ENCODE measurements around the gene CYP26B1.

Gene CYP26B1

DNA sequence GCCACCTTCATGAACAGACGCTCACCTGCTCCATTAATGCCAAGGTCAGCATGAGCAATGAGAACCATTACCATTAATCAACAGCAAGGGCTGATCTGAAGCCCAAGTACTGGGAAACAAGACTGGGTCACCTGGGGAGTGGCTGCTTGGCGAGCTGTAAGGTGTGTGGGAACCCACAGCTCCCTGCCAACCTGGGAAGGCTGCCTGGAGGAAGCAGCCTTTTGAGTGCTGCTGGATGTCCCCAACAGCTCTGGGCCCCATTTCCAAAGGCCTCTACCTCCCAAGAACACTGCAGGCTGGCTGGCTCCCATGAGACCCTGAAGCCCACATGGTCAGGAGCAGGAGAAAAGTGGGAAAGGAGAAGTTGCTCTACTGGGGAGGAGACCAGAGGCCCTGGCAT is 62.1 kb downstream of the CYP26B1 start:
- no peak for TF ChIP-seq TEAD4 (IDR thresholded peaks at IDR 0.05)
- TF ChIP-seq TCF12 (IDR thresholded peaks at IDR 0.05; ENCODE audit: low read depth), result no peak
- no peak for TF ChIP-seq EGR1 (IDR thresholded peaks at IDR 0.05)
- TF ChIP-seq REST (IDR thresholded peaks at IDR 0.05; ENCODE audit: low read depth), result no peak
- TF ChIP-seq YY1 (IDR thresholded peaks at IDR 0.05; ENCODE audit: low read depth), result no peak
- no peak for TF ChIP-seq CREB1 (IDR thresholded peaks at IDR 0.05; ENCODE audit: low read depth)
- no peak for TF ChIP-seq EP300 (IDR thresholded peaks at IDR 0.05; ENCODE audit: borderline replicate concordance)
- TF ChIP-seq, protein P1, sequence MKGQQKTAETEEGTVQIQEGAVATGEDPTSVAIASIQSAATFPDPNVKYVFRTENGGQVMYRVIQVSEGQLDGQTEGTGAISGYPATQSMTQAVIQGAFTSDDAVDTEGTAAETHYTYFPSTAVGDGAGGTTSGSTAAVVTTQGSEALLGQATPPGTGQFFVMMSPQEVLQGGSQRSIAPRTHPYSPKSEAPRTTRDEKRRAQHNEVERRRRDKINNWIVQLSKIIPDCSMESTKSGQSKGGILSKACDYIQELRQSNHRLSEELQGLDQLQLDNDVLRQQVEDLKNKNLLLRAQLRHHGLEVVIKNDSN (IDR thresholded peaks at IDR 0.05), result no peak

DNA sequence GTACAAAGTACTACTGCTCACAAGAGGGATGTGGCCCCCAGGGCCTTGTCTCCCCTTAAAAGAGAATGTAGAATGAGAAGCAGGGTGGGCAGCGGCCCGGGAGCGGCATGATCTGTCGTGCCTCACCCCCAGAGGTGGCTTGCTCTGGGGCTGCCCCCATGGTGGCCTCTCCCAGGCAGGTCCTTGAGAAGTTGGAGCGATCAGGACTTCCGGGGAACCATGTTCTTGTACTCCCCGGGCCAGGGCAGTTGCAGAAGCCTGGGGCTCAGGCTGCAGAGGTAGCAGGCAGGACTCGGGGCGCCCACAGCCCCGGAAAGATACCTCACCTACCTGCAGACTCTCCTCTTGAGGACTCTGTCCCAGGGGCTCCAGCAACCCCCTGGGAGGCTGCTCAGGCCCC is 62.6 kb downstream of the CYP26B1 start:
- TF ChIP-seq TEAD4 (IDR thresholded peaks at IDR 0.05) (no peak), FOXM1 (IDR thresholded peaks at IDR 0.05; ENCODE audit: borderline replicate concordance, low read depth) (no peak), ZBTB7A (IDR thresholded peaks at IDR 0.05; ENCODE audit: low read depth) (no peak), CREB1 (IDR thresholded peaks at IDR 0.05; ENCODE audit: low read depth) (no peak), TCF12 (IDR thresholded peaks at IDR 0.05; ENCODE audit: low read depth) (no peak), TAF1 (IDR thresholded peaks at IDR 0.05; ENCODE audit: low read depth) (no peak), NFIC (IDR thresholded peaks at IDR 0.05) (no peak), CEBPB (IDR thresholded peaks at IDR 0.05) (no peak), EP300 (IDR thresholded peaks at IDR 0.05; ENCODE audit: borderline replicate concordance) (no peak), YY1 (IDR thresholded peaks at IDR 0.05; ENCODE audit: low read depth) (no peak), REST (IDR thresholded peaks at IDR 0.05; ENCODE audit: low read depth) (no peak), EGR1 (IDR thresholded peaks at IDR 0.05) (no peak)
- TF ChIP-seq, protein P1 (IDR thresholded peaks at IDR 0.05), result no peak
- TF ChIP-seq, protein P2, sequence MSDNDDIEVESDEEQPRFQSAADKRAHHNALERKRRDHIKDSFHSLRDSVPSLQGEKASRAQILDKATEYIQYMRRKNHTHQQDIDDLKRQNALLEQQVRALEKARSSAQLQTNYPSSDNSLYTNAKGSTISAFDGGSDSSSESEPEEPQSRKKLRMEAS (IDR thresholded peaks at IDR 0.05), result no peak

DNA sequence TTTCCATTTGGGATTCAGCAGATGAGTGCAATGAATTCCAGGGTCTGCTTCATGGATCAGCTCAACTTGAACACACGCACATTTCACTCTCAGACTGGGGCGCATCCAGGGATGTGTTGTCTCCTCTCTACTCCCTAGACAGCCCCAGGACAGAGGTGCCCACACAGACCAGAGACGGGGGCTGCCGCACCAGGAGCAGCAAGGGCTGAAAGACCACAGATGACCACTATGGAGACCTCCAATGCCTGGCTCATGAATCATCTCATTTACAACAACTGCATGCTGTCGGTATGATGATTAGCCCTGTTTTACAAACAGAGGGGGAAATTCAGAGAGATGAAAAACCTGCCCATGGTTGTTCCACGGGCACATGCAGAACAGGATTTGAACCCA is 63.1 kb downstream of the CYP26B1 start:
- no peak for TF ChIP-seq RAD21 (IDR thresholded peaks at IDR 0.05; ENCODE audit: low read depth)
- no peak for TF ChIP-seq EP300 (IDR thresholded peaks at IDR 0.05; ENCODE audit: borderline replicate concordance)
- no peak for TF ChIP-seq CEBPB (IDR thresholded peaks at IDR 0.05)
- TF ChIP-seq, protein P1 (IDR thresholded peaks at IDR 0.05), result no peak

DNA sequence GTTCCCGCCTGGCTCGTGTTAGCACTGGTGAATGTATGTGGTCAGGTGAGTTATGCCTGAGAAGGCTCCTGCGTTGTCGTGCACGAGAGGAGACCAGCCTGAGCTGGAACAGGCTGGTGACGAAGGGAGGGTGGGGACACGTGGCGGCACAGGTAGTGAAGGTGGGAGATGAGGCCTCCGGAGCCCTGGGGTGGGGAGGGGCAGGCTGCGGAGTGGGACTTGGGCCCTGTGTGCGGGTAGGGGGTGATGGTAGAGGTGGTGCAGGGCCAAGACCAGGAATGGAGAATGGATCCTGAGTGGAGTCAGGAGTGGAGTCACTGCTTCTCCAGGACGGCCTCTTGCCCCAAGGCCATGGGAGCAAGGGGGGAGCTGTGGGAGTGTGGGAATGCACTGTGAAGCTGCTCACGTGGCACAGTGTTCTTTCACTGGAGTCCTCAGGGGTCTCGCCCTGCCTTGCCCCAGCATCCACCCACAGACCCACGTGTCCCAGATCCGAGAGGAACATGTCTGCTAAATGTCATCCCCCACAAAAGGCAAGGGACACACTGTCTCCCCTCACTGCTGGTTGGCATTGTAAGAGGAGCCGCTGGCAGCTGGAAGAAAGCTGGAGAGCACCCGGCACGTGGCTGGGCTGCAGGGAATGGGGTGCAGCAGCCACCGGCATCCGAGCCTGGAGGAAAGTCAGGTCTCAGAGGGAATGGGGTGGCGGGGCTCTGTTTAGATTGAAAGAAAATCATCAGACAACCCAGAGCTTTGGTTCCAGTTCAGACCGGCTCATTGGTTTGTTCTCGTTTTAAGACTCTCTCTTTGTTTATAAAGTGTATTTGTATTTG is 63.7 kb downstream of the CYP26B1 start:
- TF ChIP-seq, protein P1 (IDR thresholded peaks at IDR 0.05), result no peak

DNA sequence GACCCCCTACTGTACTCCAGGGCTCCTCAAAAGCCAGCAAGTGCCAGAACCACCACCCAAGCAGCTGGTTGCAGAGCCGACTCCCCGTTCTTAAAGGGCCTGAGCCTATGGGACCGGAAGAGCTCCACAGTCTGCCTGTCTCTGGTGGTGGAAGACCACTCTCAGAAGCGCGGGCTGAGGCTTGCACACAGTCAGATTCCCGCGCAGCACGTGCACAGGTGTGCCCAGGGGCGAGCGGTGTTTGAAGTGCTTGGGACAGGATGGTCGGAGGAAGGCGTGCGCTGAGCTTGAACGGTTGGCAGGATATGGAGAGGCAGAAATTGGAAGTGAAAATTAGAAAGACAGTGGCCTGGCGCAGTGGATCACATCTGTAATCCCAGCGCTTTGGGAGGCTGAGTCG is 64.8 kb downstream of the CYP26B1 start:
- TF ChIP-seq RAD21 (IDR thresholded peaks at IDR 0.05; ENCODE audit: low read depth) (no peak), TAF1 (IDR thresholded peaks at IDR 0.05; ENCODE audit: low read depth) (no peak), CEBPB (IDR thresholded peaks at IDR 0.05) (no peak), EP300 (IDR thresholded peaks at IDR 0.05; ENCODE audit: borderline replicate concordance) (no peak), ZBTB7A (IDR thresholded peaks at IDR 0.05; ENCODE audit: low read depth) (no peak), YY1 (IDR thresholded peaks at IDR 0.05; ENCODE audit: low read depth) (no peak), EGR1 (IDR thresholded peaks at IDR 0.05) (no peak), TCF12 (IDR thresholded peaks at IDR 0.05; ENCODE audit: low read depth) (no peak), TEAD4 (IDR thresholded peaks at IDR 0.05) (no peak), FOXM1 (IDR thresholded peaks at IDR 0.05; ENCODE audit: borderline replicate concordance, low read depth) (no peak), NFIC (IDR thresholded peaks at IDR 0.05) (no peak), REST (IDR thresholded peaks at IDR 0.05; ENCODE audit: low read depth) (no peak), CREB1 (IDR thresholded peaks at IDR 0.05; ENCODE audit: low read depth) (no peak)
- TF ChIP-seq, protein P2 (IDR thresholded peaks at IDR 0.05), result no peak
- TF ChIP-seq, protein P1 (IDR thresholded peaks at IDR 0.05), result no peak
